GM21737 (cell line): ENCODE results near the gene SMG7.

Experiments used
- ATAC-seq: cut with Tn5 transposase; IDR thresholded peaks from one replicate; pipeline ENCODE4 v1.9.1; 2021; ENCODE audit warnings: mild to moderate bottlenecking, moderate library complexity; ENCODE audit not compliant: unreplicated experiment

SMG7 gene

DNA sequence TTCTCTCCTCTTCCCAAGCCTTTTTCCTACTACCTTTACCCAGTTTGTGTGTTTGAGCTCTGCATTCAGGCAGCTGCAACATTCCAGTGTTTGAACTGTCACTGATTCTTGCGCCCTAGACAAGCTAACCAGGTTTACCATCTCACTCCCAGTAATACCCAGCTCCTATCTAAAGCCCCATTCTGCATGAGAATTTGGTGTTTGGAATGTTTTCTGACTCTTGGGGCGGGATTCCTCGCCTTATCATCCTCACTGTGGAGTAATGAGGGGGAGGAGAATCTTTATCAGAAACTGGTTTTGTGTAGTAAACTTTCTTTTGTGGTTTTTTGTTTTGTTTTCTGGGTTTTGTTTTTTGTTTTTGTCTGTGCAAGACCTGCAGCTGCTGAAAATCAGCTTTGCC lies 81.5 kb downstream of the SMG7 start:
- no peak for ATAC-seq

DNA sequence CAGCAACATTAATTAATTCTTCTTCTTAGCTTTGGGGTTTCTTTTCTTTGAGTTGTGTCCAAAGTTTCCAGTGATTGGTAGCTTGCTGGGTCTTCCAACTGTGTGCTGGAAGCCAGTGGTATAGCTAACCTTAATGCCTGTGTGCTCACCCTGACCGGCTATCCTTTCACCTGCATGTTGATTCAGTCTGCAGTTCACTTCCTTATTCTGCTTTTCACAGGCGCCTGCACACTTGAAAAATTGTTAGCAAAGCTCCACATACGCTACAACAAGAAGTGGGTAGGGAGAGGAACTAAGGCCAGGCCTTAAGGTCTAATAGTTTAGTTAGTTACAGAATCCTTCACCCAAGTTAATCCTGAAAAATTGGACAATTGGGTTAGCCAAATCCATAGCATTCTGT lies 82.3 kb downstream of the SMG7 start:
- ATAC-seq, result no peak

DNA sequence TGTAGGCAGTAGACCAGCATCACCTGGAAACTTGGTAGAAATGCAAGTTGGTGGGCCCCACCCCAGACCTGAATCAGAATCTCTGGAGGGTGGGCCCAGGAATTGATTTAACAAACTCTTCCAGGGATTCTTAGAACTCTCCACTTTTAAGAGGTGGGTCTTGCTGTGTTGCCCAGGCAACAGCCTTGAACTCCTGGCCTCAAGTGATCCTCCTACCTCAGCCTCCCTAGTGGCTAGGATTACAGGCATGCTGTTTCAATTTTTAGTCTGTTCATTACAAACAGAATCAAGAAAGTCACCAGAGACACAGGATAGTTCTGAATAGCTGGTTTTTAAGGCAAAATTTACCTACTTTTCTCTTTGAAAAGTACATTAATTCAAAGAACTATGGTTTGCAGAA lies 86.8 kb downstream of the SMG7 start:
- ATAC-seq, result no peak

DNA sequence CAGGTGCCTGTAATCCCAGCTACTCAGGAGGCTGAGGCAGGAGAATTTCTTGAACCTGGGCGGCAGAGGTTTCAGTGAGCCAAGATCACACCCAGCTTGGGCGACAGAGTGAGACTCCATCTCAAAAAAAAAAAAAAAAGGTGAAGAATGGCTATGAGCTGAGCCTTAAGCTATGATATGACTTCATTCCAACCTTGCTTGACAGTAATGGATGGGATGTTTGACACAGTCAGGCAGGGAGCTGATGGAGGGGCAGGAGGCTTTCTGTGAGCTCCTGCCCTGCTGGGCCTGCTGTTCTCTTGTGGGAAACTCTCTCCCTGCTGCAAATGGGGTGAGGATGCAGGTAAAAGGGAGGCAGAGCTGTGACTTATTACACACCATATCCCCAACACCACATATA lies 90.4 kb downstream of the SMG7 start:
- ATAC-seq, result no peak

DNA sequence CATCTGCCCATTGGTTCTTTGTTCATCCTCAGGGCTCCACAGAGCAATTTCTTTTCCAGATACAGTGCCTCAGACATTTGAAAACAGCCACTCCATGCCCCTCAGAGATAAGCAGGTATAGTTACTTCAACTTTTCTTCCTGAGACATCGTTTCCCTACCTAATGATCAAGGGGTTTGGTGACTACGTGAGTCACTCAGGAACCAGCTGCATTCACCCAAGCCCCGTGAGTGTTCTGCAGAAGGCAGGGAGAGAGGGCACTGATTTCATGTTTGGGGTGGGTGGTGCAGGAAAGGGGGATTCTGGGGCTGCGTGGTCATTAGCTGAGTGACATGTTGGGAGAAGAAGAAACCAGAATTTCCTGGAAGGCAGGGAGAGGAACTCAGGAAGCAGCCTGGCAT lies 93.0 kb downstream of the SMG7 start:
- no peak for ATAC-seq

DNA sequence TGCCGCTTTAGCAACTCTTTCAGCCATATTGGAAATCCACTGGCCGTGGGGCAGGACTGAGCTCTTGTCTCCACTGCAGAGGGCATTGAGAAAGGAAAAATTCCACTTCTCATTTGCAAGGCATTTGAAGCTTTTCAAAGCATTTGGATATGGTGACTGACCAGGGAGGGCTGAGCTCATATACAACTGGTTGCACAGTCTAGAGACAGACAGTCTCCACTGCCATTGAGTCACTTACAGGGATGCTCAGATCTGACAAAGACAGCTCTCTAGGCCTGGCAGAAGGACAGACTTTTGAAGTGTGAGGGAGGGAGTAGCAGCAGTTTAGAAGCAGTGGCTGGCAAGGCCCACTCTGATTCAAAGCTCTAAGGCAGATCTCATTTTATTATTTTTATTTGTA lies 93.7 kb downstream of the SMG7 start:
- no peak for ATAC-seq

DNA sequence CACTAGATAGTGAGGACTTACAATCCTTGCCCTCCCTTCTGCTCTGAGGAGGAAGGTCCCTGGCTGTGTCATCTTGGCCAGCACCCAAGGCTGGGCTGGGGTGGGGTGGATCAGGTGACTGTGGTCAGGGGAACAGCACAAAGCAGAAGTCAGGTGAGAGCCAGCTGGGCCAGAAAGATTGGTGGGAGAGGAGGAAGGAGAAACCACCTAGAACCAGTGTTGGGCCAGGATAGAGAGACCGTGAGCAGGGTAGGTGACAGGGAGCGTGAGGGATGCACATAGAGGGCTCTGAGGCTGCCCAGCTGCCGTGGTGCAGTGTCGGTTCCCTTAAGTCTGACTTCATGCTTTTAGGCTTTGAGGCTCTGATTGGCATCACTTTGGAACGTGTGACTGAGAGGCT lies 95.3 kb downstream of the SMG7 start:
- peak; percentile 60 for ATAC-seq

DNA sequence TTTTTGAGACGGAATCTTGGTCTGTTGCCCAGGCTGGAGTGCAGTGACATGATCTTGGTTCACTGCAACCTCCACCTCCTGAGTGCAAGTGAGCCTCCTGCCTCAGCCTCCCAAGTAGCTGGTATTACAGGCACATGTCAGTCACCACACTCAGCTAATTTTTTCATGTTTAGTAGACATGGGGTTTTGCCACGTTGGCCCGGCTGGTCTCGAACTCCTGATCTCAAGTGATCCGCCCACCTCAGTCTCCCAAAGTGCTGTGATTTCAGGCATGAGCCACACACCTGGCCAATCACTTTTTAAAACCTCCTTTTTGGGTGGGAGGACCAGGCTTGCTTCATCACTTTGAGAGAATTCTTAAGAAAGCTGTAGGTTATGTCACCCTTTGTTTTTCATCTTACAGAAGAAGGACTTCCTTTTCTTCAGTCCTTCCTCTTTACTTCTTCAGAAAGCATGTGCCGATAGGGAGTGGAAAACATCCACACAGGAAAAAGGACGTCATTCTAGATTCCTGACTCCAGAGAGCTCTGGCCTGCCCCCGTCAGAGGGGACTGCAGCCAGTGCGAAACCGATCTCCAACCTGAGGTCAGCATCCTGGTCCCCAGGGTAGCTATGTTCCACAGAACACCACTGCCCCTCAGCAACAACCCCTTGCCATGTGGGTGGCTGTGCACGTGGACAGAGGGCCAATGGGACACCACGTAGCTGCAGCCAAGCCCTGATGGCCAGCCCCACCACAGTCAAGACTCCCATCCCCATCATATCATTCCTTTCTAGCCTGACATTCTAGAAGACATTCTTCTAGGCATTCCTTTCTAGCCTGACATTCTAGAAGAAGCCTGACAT lies 96.1 kb downstream of the SMG7 start:
- ATAC-seq, result no peak

DNA sequence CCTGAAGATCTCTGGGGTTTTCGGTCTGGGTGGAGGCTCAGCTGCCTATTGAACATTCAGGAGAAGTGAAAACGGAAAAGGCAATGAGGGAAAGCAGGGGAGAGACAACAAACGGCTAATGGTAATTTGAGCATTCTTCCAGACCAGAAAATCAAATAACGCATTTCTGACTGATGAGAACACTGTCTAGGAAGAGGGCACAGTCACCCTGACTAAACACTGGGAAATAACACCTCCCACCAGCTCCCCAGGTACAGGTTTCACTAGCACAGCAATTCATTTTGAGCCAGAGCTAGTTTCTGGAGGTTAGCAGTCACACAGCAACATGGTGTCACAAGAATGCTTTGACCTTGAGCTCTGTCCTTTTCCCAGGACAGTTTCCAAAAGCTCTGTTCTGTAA lies 96.8 kb downstream of the SMG7 start:
- no peak for ATAC-seq

DNA sequence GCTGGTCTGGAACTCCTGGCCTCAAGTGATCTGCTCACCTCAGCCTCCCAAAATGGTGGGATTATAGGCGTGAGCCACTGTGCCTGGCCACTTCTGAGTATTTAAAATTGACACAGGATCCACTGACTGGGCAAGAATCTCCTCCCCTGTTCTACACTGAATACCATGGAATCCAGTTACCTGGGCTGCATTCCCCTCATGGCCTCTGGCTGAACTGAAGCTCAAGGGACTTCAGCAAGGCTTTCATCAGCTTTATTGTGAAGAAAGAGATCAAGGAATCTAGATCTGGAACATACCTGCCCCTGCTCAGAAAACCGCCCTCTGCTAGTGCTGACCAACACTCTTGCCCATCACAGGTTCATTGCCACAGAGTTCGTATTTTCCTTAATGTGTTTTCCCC lies 97.5 kb downstream of the SMG7 start:
- ATAC-seq, result no peak

DNA sequence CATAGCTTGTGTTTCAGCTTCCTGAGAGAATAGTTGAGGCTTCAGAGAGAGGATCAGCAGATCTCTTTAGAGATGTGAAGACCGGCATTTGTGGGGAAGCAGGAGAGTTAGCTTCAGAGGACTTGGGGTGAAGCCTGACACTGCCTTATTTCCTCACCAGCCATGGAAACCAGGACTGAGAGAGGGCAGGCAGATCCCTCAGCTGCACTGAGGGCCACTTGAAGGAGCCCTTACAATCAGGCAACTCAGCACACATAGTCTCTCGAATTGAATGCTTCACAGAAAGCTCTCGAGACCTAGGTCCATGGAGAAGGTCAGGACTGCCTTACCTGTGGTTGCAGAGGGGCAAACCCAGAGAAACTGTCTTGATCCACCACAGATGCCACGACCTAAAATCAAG lies 98.2 kb downstream of the SMG7 start:
- ATAC-seq, result no peak

DNA sequence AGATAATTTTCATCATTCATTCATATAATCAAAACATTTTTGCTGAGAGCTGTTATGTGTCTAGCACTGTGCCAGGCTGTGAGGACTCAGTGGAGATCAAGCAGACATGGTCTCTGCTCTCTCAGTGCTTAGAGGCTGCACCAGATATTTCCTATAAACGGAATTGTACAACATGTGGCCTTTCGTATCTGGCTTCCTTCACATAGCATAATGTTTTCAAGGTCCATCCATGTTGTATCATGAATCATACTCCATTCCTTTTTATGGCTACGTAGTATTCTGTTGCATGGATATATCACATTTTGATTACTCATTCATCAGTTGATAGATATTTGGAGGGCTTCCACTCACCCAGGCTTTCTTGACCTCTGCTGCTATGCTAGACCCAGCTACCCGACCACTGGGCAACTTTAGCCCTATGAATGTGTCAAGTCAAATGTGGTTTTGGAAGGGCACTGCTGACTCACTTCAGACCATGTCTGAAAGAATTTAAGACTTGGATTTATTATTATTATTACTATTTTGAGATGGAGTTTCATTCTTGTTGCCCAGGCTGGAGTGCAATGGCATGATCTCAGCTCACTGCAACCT lies 99.5 kb downstream of the SMG7 start:
- ATAC-seq, result no peak

DNA sequence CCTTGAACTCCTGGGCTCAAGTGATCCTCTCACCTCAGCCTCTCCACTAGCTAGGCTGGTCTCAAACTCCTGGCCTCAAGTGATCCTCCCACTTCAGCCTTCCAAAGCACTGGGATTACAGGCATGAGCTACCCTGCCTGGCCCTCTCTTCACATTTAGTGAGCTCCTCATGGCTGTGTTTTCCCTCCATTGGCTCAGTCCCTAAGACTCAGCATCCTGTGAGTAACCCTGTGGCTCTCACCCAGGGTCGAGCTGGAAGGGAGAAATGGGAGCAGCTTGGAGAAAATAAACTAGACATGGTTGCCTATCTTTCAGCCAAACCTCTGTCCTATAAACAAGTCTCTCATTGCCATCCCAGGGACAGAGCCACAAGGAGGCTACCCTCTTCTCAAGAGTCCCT lies 100.4 kb downstream of the SMG7 start:
- ATAC-seq, result no peak

DNA sequence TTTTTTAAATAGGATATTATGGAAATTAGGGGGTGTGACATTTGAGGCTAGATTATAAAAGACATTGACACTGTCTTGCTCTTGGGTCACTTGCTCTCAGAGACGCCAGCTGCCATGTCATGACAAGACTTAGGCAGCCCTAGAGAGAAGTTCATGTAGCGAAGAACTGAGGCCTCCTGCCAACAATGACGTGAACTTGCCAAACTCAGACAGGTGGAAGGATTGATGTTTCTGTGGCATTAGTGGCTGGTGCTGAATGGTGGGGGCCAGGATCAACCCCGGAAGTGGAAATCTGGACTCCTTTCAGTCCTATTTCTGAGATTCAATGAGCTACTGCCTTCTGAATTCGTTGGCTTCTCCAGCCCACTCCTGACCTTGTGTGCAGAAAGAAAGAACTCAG lies 103.3 kb downstream of the SMG7 start:
- ATAC-seq, result no peak

DNA sequence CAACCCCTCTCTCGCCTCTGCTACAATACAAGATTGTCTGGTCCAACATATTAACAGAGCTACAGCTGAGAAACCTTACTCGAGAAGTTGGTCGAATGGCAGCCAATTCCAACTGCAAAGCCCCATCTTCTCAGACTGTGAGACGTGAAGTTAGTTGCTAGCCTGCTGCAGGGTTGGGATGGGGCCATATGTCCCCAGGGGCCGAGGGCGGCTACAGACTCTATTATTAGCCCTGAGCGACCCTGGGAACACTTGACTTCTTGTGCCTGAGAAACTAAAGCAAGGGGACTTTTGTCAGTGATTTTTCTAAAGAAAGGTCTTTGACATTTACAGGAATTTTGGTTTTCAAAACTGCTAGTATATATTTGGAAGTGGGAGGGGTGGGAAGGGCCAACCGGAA lies 104.2 kb downstream of the SMG7 start:
- no peak for ATAC-seq

DNA sequence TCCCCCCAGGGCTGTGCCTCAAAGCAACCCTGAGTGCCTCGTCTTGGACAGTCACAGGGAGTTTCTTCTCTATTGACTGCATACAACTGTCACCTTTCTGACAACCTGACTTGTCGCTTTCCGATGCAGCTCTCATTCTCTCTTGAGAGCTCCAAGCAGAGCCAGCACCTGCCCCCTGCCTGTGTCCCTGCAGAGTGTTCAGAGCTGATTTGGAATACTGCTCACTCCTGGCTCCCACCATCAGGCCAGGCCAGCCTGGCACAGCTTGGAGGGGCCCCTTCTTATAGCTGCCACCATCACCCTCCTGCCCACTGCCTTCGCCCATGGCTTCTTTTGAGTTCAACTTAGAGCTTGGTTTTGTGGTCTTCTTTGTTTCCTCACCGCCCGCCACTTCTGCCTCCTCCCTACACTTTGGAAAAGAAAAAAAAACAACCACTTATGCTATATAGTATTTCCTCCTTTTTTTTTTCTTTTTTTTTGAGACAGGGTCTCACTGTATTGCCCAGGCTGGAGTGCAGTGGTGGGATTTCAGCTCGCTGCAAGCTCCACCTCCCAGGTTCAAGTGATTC lies 105.7 kb downstream of the SMG7 start:
- ATAC-seq, result no peak

DNA sequence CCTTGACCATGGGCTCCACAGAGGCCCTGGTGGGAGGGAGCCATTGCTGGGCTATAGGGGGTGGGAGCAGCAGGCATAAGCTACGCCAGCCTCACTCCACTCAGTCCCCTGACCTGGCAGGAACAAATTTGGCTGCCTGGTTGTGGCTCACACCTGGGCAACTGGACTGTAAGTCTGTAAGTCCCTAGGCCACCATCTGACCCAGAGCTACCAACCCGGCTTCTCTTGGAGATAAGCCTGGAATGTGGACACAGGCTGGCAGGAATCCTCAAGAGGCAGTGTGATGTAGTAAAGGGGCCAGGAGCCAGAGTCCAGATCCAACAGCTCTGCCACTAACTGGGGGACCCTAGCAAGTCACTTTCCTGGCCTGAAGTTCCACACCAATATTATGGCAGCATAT lies 106.6 kb downstream of the SMG7 start:
- ATAC-seq, result no peak

DNA sequence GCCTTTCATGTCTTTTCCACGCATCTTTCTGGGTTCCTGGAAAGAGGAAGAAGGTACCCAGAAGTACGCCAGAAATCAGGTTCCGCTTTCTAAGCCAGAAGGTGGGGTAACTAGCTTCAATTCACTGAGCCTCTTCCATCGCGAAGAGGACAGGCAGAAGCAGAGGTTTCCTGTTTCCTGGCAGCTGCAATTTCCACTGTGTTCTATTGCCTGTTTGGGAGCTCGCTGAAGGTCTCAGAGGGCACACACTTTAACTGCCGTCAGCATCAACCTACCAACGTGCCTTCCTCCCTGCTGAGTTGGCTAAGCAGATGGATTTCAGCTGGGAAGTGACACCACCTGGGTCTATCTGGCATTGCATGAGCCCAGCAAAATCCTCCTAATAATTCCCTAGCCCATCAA lies 108.0 kb downstream of the SMG7 start:
- ATAC-seq, result no peak

DNA sequence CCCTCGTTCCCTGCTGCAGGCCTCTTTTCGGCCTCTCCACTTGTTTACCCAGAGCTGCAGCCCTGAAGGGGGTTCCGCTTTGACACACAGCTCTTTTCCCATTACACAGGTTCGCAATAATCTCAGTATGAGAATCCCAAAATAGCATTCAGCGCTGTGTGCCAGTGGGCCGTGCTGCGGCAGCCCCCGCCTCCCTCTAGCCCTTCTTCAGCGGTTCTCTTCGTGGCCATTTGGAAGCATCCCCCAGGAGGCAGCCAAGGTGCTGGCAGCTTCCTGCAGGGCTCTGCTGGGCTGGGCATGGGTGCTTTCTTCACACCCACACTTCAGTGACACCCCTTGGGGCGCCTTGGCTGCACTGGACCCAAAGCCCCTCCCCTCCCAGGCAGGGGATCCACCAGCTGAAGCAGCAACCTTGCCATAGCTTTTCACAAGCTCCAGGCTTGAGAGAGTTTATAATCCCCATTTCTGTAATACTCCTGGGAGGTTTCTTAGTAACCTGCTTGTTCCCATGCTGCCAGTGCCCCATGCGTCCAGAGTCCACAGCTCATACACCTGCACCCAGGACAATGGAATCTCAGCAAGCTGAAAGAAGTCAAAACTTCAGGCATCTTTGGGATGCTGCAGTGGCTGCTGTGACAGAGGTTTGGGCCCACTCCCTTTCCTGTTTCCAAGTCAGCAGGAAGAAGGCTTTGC lies 109.9 kb downstream of the SMG7 start:
- no peak for ATAC-seq

DNA sequence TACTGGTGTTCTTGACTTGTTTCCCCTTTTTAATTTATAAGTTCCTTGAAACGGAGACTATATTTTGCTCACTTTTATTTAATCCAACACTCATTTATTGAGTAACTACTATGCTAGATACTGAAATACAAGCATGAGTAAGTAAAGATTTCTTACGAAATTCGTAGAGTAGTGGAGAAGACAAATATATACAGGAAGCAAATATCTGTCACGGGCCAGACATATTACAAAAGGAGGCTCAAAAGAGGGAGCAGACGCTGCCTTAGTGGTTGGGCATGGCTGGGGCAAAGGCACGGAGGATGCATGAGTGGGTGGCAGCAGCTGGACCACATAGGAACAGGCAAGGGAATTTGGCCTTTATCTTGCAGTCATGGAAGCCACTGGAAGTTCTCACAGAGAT lies 111.2 kb downstream of the SMG7 start:
- no peak for ATAC-seq

DNA sequence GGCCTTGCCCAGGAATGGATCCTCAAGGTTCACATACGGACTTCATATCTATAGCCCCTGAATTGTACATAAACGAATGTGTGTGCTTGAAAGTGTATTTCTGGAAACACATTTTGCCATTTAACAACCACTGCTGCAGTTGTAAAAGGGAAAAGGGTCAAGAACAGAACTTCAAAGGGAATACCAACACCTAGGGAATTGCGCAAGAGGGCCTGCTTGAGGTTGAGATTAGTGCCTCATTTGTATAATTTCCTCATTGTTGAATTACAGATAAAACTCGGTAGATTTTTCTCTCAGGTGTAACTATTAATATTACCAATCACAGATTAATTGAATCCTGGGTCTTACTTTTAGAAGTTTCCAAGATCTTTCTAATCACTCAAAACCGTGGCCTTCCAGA lies 111.8 kb downstream of the SMG7 start:
- ATAC-seq, result no peak

DNA sequence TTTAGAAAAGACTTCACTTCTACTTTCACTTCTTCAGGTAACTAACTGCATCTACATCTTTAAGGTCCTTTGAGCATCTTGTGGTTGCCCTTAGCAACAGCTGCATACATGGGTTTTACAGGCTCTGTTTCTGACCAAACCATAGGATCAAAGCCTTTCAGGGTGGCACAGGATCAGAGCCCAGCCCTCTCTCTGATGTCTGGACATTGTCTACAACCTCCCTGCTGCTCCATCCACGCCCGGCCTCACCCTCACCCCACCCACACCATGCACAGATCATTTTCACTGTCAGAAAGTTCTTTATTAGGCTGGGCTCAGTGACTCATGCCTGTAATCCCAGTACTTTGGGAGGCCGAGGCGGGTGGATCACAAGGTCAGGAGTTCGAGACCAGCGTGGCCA lies 112.7 kb downstream of the SMG7 start:
- ATAC-seq, result no peak
